Stimulated activated CD4-positive, alpha-beta T cell treated with anti-CD3 and anti-CD28 coated beads, Interleukin-15, amount 100 ng/mL, for 1 hour (primary cell): Measurements from ENCODE around the gene ZFHX3.

Source experiments
- DNase-seq, 2 donors: peaks; one replicate each; pipeline ENCODE4 v3.0.0-alpha.2; 2020; ENCODE audit warnings: low read depth in 1 of 2, low spot score in 1 of 2

ZFHX3 gene

GRCh38 chr16:73068541-73069401 is 20.8 kb upstream of the ZFHX3 start:
- DNase-seq: no peak

DNA sequence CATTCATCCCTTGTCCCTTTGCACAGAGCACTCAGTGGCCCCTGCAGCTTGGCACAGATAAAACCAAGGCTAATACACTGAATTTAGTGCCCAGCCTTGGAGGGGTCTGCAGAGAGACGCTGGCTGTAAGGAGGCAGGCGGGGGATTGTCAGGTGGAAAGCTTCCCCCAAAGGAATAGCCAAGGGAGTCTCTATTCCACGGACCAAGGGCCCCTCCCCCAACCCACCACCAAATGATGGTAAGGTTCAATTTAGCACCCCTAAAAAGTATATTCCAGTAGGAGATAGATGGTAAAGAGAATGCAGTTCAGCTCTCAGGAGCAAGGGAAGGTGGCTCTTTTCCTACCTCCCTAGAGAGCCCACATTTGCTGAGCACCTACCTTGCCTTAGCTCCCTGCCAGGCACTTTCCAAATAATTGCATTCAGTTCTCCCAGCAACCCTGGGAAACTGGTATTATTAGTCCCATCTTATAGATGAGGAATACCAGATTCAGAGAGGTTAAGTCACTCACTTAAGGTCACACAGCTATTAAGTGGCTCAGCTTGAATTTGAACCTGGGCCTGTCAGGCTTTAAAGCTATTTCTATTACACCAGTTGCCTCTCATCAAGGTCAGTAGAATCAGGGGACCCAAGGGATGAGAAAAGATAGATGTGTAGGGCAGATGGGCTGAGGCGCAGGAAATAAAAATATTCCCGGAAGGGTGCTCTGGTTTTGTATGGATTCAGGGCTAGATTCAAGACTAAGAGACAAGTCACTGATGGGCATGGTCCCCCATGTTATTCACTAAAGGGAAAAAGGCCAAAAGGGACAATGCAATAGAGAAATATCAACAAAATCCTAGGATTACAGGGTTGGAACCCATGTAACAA is 20.0 kb upstream of the ZFHX3 start:
- DNase-seq: no peak

DNA sequence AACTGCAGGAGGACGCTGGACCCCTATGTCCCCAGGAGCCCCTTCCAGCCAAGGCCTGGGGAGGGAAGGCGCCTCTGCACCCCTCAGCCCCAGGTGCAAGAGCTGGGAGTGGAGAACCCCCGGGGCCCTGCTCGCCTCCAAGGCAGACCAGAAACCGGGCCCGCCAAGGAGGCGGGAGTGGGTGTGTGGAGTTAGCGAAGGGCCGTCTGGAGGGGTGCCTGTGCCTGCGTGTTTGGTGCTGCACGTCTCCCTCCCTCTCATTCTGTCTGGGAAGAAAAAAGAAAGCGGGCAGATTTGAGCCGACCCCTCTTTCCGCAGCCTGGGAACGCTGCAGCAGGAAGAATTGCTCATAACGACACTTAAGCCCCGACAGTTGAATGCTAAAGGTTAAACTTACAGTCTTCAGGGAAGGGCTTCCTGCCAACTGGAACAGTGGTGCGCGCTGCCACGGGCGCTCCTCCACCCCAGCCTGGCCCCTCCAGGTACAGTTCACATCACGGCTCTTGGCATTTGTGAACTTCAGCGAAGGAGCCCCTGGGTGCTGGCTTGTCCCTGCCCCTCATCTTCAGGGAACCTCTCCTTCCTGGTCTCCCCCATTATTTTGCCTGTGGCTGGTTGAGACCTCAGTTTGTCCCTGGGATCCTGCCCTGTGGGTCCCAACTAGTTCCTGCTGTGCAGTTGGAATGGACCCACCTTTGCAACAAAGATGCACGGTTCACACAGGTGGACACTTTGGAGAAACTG is 19.2 kb upstream of the ZFHX3 start:
- no peak for DNase-seq

DNA sequence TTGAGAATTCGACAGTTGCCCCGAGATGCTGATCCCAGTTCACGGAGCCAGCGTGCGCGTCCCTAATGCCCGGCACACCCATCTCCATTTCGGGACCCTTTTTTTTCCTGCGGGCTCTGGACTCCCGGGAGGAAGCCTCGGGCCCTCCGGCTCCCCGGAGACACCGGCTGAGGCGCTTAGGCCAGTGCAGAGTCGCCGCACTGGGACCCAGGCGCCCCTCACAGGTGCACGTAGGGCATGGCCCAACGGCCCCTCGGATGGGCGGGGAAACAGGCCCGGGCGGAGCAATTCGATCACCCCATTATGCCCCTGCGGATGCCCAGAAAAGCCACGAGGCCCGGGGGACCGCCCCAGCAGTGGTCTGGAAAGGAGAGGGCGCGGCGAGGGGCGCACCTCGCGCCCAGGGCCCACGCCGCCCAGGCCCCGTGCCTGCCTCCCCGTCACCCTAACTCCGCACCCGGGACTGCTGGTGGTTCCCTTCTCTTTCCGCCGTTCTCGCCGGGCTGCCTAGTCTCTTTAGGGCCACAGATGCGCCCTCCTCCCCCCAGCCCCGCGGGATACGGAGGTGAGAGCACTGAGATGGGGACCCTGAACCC is 18.5 kb upstream of the ZFHX3 start:
- no peak for DNase-seq

DNA sequence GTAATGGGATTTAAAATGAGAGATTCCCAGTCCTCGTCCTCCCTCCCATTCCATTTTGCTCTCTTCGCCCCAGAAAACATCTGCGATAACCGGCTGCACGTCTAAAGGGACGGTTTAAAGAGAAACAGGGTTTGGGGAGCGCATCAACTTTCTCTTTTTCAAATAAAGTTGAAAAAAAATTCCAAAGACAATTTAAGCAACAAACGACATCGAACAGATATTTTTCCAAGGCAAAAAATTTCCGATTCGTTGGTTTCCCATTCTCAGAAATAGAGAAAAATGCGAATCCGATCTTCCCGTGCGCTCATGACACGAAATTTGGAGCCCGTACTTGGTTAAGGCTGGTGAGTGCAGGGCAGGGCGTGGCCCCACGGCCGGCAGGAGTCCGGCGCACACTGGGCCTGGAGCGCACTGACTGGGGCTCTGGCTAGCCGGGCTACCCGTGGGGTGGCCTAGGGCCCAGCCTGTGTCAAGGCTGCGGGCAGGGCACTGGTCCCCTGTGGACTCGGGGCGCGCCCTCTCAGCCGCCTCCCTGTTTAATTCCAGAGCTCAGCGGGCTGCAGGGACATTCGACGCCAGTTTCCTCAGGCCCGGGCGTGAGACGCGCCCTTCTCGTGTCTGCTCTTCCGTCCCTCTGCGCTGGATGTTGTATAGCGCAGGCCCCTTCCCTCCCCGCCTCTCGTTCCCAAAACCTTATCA is 17.9 kb upstream of the ZFHX3 start:
- DNase-seq: no peak

- DNase-seq: no peak
These were observed 17.1 kb upstream of the ZFHX3 start for GRCh38 chr16:73064994-73065545.

DNA sequence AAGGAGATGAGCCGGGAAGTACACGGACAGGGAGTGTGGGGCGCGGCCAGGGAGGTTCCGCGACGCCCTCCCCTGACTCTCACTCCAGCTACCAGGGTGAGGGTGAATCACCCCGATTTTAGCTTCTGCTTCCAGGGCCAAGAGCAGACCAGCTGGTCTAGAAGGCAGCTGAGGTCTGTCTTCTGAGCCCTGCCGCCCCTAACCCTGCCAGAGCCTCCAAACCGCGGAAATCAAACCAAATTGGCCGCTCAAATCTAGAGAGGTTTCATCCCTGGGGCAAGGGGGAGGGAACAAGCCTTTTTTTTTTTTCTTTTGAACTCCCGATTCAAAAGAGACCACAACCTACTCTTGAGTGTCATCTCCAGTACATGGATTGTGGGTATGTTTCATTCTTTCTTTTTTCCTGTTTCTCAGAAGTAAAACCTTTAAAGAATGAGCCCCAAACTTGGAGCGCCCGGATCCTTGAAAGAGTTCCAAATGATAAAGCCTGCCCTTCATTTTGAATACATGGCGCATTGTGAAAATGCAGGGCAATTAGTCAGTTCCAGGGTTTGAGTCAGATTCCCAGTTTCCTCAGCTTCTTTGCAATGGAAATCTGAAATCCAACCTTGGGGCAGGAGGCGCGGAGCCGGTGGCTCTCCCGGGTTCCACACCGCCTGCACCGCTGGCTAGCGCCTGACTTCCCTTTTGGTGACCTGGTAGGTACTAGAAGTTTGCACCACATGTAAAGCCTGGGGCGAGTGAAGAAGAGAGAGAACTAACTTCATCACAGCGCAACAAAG is 16.5 kb upstream of the ZFHX3 start:
- no peak for DNase-seq

DNA sequence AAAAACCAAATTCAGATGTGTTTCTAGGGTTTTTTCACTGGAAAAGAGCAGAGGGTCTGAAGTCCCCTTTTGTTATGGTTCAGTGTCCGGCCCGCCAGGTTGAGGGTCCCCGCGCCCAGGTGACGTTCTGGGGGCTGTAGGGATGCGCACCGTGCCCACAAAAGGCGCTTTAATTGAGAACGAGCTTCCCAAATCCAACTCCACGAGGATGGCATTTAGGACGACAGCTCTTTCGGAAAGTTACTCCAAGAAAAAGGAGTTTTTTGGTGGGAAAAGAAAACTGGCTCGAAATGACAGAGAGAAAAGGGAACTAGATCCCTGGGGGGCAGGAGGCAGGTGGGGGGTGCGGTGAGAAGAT is 15.9 kb upstream of the ZFHX3 start:
- no peak for DNase-seq

DNA sequence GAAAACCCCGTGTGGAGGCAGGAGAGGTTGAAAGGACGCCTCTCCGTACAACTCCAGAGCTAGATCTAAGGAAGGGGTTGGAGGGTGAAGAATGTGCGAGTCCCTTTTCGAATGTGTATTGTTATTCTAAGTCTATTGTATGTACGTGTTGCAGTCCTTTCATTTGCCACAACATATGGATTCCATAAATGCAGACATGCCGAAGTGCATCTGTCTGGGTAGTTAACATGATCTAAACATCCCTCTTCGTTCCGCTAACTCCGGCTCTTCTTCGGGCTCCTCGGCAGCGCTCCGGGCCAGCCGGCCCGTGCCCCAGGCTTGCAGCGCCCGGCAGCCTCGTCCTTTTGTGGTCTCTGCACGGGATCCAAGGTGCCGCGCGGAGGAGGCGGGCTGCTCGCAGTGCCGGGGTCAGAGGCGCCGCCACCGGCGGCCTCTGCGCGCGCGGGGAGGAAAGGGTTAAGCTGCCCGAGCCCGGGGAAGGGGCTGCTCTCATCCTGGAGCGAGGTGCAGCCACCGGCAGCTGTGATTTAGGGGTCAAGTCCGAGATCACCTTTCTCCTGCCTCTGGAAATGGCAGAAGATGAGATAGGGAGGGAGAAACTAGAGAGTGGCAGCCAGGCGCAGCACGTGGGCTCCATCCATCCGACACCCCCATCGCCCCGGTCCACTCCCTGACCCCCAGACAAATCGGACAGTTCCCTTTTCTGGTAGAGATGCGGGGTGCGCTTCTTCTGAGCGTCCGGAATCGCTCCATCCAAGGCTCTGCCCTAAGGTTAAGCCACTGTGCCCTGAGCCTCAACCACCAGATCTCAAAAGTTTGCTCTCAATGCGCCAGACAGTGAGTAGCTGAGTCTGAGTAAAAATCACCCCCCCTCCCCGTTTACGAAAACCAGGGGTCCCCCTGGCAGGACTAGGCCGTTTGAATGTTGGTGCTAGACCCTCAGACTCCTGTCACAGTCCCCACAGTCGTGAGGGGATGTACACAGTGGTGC is 15.1 kb upstream of the ZFHX3 start:
- no peak for DNase-seq

DNA sequence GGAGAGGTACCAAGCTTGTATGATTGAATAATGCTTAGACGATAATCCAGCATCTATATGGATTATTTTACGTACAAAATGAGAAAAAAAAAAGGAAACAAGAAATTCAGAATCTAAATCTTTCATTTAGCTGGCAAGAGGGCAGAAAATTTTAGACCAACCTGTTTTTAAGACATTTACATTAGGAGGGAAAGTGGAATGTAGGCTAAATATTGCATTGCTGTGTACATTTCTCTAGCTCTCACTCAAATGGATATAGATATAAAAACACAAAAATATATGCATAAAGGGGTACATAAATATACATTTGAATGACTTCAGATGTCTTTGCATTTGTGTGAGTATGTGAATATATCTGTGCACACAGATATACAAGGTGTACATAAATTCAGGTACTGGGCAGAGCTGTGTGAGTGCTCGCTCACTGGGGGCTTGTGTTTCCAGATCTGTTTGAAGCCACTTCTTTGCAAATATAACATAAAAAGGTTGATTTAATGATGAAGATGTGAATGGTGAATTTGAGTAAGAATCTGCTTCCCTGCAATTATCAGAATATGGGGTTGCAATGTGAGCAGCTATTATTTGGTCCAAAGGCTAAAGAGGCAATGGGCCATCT is 14.2 kb upstream of the ZFHX3 start:
- no peak for DNase-seq

- no peak for DNase-seq
These were observed 13.1 kb upstream of the ZFHX3 start for GRCh38 chr16:73060892-73061490.

DNA sequence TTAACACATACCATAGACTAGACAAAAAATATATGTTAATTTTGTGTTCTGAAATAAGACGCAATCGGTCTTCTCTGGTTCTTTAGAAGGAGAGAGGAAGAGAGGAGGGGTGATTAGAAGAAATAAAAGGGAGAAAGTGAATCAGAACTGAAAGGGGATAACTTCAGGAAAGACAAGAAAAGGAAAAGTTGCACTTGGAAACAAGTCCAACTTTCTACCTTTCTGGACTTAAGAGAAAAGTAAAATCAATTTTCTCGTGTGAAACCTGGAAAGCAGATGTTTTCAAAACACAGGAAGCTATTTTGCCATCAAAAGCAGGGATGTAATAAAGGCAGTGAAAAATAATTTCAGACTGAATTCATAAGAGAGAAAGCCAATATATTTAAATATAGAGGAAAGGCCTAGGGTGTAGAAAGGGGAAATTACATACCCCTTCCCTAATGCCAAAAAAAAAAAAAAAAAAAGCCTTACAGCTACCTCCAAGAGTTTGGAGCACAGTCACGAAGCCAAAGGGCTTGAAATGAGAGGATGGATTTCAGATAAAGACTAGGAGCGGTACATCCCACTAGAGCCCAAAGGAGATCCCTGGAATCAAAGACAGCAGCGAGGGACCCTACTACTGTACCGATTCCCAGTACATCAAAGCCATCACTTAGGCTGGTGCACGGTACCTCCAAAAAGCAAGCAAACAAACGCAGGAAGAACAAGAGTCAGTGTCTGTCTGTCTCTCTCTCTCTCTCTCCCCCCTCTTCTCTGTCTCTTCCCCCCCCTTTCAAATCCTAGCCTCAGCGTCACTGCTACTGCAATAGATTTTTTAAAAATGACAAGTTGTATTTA is 12.1 kb upstream of the ZFHX3 start:
- no peak for DNase-seq

- no peak for DNase-seq
These were observed 10.9 kb upstream of the ZFHX3 start for GRCh38 chr16:73058616-73059409.

DNA sequence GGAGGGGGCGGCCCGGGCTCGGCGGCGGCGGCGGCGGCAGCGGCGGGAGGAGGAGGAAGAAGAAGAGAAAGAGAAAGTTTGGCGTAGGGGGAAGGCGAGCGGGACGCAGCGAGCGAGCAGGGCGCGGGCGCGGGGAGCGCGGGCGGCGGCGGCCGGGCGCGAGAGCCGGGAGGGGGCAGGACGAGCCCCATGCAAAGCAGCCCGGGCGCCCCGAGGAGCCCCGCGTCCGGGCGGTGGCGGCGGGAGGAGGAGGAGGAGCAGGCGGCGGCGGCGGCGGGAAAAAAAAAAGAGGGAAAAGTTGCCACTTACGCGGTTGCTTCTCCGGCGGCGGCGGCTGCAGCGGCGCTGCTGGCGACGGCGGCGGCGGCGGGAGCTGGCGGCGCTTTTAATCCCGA is 10.3 kb upstream of the ZFHX3 start:
- DNase-seq: no peak

DNA sequence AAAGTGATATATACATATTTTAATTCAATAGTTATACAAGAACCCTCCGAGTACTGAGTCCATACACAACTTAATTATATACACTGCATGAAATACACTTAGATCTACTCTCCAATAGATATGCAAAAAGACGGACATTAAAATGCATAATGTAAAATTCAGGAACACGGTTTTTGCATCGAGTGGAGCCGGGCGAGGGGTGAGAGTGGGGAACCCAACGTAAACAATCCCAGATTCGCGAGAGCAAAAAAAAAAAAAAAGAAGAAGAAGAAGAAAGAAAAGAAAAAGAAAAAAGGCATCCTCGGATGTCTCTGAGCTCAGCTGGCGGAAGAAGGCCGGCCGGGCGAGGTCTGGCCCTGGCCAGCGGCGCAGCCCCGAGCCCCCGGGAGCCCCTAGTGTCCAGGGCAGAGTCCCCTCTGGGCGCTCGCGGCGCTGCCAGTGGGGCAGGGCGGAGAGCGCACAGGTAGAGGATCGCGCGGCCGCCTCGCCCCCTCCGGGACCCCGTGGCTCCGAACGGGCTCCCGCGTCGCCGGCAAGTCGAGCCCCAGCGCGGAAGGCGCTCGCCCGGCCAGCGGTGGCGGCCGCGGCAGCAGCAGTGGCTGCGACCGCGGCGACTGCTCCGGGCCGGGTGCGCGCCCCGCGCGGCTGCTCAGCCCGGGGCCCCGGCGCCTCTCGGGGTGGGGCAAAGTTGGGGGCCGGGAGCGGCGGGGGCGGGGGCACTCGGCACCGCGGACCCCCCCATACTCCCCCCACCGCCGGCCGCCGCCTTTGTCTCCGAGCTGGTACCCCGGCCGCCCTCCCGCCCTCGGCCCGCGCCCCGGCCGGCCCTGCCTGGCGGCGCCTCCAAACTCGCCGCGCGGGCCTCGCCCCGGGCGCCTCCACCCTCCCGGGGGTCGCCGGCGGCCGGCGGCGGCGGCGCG is 9.6 kb upstream of the ZFHX3 start:
- DNase-seq: no peak
